Endometrial microvascular endothelial cells (primary cell): ENCODE results near the gene GALNTL6. TPM values are rescaled to one million over a fixed set of nuclear protein-coding genes. Genes with fewer than 3 reads are reported as not detected.

Experiments
- in situ Hi-C: cut with HindIII; loops from 2 replicates; pipeline ENCODE4 v1.10.0; 2017; ENCODE audit warnings: low sequenced_read_pairs, low pct_unique_long_range_greater_than_20kb; ENCODE audit errors: inconsistent ontology term
- total RNA-seq: library from RNA; depleted of rRNA; stranded (reverse); fragments of >200 nt; gene quantifications from one replicate; pipeline ENCODE4 v1.2.3, GENCODE V29; 2015; ENCODE audit errors: inconsistent ontology term

The GALNTL6 gene
- total RNA-seq, 1 donor from 2014 or later = not detected

DNA sequence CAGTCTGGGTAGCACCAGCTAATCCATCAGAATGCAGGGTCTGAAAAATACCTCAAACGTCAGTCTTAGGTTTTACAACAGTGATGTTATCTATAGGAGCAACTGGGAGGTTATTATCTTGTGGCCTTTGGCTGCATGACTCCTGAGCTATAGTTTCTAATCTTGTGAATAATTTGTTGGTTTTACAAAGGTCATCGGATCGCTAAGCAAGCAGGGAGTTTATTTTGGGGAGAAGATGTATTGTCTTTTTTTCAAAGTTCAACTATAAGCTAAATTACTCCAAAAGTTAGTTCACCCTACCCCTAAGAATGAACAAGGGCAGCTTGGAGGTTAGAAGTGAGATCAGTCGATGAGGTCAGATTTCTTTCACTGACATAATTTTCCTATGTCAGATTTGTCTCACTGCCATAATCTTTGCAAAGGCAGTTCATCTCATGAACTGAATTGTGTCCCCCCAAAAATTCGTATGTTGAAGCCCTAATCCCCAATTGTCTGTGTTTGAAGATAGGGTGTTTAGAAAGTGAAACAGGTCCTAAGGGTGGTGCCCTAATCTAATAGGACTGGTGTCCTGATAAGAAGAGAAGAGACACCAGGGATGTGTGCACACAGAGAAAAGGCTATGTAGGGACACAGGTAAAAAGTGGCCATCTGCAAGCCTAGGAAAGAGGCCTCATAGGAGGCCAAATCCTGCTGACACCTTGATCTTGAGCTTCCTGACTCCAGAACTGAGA lies 1179.6 kb downstream of the GALNTL6 start:
- in situ Hi-C loops = no loop called here

DNA sequence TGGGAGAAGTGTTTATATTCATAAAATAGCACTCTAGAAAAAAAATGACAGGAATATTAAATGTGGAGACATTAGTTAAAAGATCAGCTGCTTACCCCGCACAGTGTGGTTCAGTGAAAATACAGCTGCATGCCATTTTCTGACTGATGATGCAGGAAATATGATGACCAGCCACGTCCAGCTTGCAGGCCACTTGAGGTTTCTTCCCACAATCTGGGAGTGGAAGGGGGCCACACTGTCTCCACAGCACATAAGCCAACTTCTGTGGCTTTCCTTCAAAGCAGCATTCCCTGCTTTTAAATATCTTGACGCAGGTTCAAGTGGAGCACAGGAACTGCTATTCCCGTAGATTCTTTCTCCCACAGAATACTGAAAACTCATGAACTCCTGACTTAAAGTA lies 1182.0 kb downstream of the GALNTL6 start:
- in situ Hi-C loops = no loop called here

DNA sequence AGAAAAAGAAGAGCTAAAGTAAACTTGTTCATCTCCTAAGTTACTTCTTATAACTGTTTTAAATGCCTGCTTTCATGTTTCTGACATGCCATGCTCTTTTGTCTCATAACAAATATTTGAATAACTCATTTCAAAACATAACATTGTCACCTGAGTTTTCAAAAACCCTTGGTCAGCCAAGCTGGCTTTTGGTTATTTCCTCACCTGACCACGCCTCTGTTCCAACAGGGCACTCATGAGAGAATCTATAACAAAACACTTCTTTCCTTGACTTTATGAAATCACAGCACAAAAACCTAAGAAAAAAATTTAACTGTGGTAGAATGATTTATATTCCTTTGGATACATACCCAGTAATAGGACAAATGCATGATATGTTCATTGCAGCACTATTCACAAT lies 1182.5 kb downstream of the GALNTL6 start:
- in situ Hi-C loops = no loop called here

DNA sequence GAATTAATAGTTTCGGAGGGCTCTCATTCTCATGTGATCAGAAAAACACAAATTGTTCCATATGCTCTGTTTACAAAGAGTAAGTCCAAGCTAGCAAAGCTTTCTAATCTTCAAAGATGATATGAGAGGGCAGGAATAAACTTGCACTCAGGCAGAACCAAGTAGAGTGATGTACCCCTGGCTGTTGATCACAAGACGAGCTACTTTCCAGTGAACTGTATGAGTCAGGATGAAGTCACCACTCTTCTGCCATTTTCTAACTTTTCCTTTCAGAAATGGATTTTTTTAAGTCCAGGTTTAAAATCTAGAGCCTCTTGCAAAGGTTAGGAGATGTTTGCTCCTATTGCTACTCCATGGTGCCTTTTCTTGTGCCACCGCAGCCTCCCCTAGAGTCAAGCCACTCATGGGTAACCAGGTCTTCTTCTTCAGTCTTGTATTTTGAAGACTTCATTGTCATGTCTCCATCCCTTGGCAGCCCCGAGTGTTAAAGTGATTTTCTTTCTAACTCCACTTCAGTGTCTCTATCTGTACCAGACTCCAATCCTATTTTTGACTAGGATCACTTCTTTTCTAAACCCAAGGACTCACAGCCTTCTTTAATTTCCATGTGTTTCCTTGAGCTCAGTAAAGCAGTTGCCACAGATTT lies 1183.5 kb downstream of the GALNTL6 start:
- in situ Hi-C loops = no loop called here

DNA sequence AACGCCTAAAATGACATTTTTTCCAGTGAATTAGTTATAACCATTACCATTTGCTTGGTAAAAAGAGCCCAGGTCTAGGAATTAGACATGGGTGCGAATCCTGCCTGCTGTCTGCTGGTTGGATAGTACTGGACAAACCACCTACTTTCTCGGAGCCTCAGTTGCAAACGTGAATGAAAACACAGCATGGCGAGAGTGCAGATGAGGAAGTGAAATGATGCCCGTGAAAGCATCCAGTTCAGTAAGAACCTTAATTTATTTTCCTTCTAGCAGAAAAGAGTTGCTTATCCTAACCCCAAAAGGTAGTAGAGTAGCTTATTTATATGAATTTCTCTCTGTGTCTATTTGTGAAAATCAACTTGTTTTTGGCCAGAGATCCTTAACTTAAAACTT lies 1184.0 kb downstream of the GALNTL6 start:
- in situ Hi-C loops = no loop called here

DNA sequence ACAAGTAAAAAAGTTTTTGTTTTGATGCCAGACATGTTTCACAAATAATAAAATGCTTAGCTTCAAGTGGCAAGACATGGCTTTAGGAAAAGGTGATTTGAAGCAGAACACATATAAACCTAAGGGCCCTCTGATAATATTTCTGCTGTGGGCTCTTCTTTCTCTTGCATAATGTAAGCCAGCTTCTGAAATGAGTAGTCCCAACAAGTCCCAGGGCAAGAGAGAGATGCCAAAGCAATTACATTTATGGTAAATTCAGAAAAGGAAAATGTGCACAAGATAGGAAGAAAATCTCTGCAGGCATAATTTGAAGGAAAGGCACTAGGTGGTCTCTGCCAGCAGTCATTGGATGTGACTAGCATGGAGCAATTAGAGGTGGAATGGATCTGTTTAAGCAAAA lies 1184.7 kb downstream of the GALNTL6 start:
- in situ Hi-C loops = no loop called here

DNA sequence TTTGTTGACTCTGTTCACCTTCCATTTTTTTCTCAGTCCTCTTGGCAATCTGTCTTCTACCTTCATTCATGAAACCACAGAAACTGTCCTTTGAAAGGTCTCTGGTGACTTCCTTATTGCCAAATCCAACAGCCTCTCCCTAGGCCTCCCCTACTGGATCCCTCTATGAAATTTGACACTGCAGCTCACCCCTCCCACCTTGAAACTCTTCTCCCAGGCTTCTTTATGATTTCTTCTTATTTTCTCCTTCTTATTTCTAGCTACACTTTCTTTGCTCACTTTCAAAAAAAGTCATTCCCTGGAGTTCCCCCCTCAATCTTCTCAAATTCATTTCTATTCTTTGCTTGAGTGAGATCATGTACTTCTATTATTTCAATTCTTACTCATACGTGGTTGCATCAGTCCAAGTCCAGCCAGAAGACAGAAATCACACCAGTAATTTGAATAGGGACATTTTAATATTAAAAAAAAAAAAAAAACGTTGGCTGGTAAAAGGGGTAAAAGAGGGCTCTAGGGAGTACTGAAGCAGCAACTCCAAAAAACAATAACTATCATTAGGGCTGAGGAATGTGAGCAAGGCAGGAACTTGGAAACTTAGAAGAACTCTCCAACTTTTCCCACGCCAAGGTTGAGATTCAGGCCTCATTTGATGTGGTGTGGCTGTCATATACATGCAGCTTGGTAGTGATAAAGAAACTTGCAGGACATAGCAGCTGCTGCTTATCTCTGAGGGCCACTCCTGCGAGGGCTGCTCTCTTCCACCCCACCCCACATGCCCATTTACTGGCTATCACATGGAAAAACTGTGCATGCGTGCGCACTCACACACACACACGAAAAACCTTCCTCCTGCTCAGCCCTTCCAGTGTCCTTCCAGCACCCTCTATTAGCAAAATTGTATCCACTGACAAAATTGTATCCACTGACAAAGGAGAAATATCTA lies 1185.6 kb downstream of the GALNTL6 start:
- in situ Hi-C loops = no loop called here

DNA sequence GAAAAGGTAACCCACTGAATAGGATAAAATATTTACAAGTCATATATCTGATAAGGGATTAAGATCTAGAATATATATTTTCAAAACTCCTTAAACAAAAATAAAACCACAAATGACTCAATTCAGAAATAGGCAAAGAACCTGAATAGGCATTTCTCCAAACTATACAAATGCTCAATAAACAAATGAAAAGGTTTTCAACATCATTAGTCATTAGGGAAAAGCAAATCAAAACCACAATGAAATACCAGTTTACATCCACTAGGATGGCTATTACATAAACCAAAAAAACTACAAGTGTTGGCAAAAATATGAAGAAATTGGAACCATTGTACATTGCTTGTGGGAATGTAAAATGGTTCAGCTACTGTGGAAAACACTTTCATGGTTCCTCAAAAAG lies 1188.4 kb downstream of the GALNTL6 start:
- in situ Hi-C loops = loop anchor here (25.0 kb wide), 1 partner anchor 261 kb away; no protein-coding TSS in a partner anchor

DNA sequence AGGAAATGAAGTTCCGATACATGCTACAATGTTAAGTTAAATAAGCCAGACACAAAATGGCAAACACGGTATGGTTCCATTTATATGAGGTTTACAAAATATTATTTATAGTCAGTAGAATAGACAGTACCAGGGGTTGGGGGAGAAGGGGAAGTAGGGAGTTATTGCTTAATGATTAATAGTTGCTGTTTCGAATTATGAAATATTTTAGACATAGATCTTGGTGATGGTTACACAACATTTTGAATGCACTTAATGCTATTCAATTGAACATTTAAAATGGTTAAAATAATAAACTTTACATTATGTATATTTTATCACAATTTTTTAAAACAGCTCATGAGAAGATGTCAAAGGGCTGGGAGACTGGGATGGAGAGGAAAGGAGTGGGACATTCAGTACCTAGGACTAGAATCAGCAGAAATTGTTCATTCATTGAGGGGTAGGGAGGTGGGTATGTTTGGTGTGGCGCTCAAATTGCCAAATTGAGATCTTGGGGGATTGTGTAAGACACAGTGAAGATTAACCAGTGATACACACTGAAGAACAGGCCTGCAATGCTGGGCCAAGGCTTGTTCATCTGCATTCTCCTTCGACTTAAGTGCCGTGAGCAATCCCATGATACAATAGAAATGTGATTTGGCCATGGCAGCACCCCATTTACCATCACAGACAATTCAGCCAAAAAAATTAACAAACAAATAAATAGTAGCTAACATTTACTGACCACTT lies 1189.8 kb downstream of the GALNTL6 start:
- in situ Hi-C loops = loop anchor here (25.0 kb wide), 1 partner anchor 259 kb away; no protein-coding TSS in a partner anchor

DNA sequence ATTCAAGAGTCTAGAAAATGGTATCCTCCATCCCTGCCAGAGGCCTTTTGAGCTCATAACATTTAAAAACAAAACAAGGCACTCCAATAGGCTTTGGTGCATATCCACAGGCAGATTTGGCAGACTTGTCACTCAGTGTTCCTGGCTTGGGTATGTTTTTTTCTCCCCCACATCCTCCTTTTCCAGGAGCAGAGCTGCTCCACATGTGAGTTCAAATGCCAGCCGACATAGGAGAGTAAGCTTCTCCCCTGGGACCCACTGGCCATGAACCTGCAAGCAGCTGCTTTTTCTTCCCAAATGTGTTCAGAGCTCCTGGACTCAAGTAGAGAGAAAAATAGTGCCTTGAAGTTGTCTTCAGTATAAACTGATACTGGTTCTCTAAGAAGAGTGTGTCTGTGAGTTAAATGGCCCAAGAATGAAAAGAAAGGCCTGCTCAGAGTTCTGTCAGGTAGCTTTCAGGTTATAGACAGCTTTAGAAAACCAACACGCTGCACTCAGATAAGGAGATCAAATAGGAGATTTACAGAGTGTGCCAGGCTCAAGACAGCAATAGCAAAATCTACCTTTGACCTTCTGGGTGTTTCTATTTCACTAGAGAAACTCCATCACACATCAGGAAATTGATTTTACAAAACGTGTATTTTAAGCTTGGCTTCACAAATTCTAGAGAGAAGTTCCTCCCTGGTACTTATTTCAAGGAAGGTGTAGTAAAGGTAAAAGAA lies 1192.9 kb downstream of the GALNTL6 start:
- in situ Hi-C loops = loop anchor here (25.0 kb wide), 1 partner anchor 256 kb away; no protein-coding TSS in a partner anchor

DNA sequence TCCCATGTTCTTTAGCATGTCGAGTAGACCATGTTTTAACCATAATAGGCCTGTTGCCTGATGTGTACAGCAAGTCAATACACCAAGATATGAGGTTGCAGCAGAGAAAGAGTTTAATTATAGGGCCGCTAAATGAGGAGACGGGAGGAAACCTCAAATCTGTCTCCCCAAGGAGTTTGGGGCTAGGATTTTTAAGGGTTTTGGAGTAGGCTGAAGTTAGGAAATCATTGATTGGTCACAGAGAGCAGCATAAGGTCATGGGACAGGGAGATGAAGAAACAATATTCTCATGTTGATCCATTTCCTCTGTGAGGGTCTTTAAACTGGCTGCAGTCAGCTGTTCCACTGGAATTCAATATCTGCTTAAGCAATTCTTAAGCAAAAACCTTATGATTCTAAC lies 1195.2 kb downstream of the GALNTL6 start:
- in situ Hi-C loops = loop anchor here (25.0 kb wide), 1 partner anchor 254 kb away; no protein-coding TSS in a partner anchor

DNA sequence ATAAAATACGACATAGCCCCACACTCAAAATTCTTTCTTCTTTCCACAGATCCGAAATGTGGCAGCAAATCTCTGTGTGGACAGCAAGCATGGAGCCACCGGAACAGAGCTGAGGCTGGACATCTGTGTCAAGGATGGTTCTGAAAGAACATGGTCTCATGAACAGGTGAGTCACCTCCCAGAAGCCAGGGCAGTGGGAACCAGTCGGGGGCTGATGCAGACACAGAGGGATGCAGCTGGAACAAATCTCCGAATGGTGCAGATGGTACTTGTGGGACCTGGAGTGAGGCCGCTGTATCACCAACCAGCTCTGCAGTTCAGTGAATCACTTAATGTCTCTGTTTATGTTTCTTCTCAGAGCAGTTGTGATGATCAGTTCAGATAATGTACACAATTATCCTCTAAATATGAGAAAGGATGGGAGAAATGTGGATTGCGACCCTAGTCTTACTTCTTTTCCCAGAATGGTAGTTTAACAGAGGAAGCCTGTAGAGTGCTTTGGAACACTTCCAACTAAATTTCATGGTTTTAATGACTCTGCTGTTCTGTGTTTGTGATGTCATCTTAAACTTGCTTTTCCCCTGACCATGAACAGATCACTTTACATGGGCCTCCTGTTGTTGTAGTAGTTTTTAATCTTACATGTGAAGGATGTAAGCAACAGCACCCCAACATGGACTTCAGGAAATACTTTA lies 1196.1 kb downstream of the GALNTL6 start:
- in situ Hi-C loops = loop anchor here (25.0 kb wide), 1 partner anchor 253 kb away; no protein-coding TSS in a partner anchor

DNA sequence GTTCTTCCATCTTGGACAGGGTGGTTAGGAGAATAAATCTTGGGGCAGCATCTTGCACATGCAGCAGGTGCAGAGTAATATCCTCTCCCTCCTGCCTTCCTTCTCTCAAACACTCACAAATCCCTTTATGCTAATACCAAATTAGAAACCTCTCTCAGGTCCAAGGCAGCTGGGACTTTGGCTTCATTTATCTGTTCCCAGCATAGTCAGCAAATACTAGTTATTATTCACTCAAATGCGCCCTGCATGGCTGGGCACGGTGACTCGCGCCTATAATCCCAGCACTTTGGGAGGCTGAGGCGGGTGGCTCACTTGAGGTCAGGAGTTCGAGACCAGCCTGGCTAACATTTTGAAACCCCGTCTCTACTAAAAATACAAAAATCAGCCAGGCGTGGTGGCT lies 1199.4 kb downstream of the GALNTL6 start:
- in situ Hi-C loops = loop anchor here (25.0 kb wide), 1 partner anchor 250 kb away; no protein-coding TSS in a partner anchor

DNA sequence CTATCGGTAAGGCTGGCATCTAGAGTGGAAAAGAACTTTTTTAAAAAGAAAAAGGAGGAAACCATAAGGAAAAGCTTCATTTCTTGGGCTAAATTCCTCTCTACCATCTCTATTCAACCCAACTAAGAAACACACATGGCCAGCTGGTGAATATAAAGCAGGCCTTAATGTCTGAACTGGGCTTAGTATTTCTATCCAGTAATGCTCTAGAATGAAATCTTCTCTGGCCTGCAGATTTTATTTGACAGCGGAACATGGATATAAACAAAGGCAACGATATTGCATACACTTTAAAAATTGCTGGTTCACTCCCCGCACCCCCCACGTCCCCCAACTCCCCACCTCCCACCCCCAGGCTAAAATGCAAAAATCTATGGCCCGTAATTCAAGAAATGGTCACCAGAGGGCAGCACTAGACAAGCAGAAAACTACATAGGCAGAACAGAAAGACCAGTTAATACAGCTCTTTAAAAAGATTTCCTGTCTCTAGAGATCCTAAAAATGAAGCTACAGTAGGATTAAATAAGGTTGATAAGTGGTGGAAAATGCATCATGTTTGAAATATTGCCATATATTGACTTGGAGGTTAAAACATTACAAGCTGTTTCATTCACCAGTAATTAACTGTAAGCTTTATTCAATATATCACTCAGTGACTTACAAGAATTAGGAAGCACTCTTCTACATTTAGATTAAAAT lies 1200.2 kb downstream of the GALNTL6 start:
- in situ Hi-C loops = loop anchor here (25.0 kb wide), 1 partner anchor 249 kb away; no protein-coding TSS in a partner anchor

DNA sequence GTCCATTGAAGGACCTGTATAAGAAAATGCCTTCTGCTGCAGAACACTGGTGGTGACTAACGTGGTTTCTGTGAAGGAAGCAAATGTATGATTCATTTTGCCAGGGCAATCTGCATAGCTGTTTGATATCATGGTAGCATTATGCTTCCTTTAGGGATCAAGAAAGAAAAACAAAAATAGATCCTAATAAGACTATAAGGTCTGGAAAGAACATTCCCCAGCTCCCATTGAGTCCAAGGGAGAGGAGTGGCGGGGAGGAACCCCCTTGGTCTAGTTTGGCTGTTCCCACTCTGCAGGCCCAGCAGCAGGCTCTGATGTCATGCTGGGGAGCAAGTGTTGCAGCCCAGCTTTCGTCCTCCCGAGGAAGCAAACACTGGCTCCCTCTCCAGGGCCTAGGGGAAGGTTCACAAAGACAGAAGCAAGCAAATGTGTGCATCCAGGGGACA lies 1200.9 kb downstream of the GALNTL6 start:
- in situ Hi-C loops = loop anchor here (25.0 kb wide), 1 partner anchor 248 kb away; no protein-coding TSS in a partner anchor

DNA sequence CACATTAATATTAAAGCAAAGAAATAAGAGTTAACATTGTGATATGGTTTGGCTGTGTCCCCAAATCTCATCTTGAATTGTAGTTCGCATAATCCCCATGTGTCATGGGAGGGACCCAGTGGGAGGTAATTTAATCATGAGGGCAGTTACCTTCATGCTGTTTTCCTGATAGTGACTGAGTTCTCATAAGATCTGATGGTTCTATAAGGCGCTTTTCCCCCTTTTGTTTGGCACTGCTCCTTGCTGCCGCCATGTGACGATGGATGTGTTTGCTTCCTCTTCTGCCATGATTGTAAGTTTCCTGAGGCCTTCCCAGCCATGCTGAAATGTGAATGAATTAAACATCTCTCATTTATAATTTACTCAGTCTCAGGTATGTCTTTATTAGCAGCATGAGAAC lies 1201.6 kb downstream of the GALNTL6 start:
- in situ Hi-C loops = loop anchor here (25.0 kb wide), 1 partner anchor 247 kb away; no protein-coding TSS in a partner anchor
